Measurements from ENCODE around the gene CPT1B. TPM values are rescaled to one million over a fixed set of nuclear protein-coding genes. Genes with fewer than 3 reads are reported as not detected.

CPT1B gene
- total RNA-seq, 4 donors from 2014 or later: 3.5 to 17.6 (median 8.2) TPM

DNA sequence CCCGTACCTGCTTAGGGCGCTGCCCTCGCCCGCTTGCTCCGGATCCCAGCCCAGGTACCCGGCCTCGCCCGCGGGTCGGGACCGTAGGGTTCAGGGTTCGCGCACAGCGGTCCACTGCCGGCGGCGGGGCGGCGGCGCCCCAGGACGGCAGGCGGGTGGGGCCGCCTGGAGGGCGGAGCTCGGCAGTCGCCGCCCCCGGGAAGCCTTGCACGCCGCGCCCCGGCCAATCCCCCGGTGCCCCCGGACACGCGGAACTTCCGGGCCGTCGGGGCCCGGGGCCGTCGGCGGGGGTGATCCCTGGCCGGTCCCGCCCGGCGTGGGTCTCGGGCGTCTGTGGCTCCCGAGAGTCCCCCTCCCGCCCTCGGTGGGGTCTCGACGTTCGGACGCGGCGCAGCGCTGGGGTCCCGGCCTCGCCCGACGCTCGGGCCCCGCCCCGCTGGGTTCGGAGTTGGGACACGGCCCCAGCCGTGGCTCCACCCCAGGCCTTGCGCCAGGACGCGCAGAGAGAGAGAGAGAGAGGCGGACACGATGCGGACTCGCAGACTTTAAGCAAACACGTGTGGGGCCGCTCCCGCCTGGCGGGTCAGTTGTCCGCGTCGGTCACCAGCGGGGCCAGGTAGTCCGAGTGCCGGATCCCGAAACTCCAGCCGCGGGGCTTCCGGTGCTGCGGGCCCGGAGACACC is 48.2 kb downstream of the CPT1B start, which contains the start of gene TYMP:
TYMP (minus strand) TSS at position 116 of the 683 bp plus-strand sequence. CDS start 303 bp downstream, outside the sequence.
- DNase-seq: no peak
- intact Hi-C loops (cut with DNase I): loop anchor here (10.0 kb wide), 1 partner anchor 85 kb away; no protein-coding TSS in a partner anchor
- Histone ChIP-seq H3K9me3 (no peaks in the 10 kb centered on the region), H3K4me1 (peaks cover 31 to 93% (median 44%) of the 10 kb centered on the region in 3 donors), H3K36me3 (no peaks in the 10 kb centered on the region), H3K4me3 (peak within 1 kb of the TSS; percentile 54 to 87 (median 64)), H3K27me3 (peaks cover 0 to 41% (median 0%) of the 10 kb centered on the region in 4 donors), H3K27ac (peak within 1 kb of the TSS; percentile 96 to 100 (median 98))
- 10% methylated on average over 4 of the region's 92 CpGs; no CpG with 5 or more reads in 1 of the 2 donors for WGBS, 2 donors
- TF ChIP-seq POLR2A (IDR thresholded peaks at IDR 0.05): peak in 3 of 4 donors; percentile 7 to 93 (median 47)
- TF ChIP-seq, protein P1, sequence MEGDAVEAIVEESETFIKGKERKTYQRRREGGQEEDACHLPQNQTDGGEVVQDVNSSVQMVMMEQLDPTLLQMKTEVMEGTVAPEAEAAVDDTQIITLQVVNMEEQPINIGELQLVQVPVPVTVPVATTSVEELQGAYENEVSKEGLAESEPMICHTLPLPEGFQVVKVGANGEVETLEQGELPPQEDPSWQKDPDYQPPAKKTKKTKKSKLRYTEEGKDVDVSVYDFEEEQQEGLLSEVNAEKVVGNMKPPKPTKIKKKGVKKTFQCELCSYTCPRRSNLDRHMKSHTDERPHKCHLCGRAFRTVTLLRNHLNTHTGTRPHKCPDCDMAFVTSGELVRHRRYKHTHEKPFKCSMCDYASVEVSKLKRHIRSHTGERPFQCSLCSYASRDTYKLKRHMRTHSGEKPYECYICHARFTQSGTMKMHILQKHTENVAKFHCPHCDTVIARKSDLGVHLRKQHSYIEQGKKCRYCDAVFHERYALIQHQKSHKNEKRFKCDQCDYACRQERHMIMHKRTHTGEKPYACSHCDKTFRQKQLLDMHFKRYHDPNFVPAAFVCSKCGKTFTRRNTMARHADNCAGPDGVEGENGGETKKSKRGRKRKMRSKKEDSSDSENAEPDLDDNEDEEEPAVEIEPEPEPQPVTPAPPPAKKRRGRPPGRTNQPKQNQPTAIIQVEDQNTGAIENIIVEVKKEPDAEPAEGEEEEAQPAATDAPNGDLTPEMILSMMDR (IDR thresholded peaks at IDR 0.05): peak in 2 of 6 experiments; percentile 2 to 15

DNA sequence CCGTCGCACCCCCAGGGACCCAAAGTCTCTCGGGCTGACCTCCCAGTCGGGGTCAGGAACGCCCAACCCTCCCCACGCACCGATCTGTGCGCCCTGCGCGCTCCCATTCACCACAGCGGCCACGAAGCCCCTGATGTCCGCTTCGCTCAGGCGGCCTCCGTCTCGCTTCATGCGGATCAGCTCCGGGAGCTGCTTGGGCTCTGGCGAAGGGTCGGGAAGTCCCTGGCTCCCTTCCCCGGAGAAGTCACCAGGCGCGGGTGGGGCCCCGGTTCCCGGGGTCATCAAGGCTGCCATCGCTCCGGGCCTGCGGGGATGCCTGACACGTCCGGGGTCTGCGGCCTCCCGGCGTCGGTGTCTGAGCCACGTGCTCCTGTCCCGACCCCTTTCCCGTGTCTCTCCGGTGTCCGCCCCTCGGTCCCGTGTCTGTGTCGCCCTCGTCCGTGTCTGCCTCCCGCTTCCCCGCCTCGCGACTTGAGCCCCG is 48.8 kb downstream of the CPT1B start:
- DNase-seq: no peak
- peak overlapping the region; percentile 96 to 100 (median 98) for H3K27ac ChIP-seq
- H3K4me1 ChIP-seq: peaks cover 36 to 96% (median 49%) of the 10 kb centered on the region in 3 donors
- no peaks in the 10 kb centered on the region for H3K9me3 ChIP-seq
- H3K4me3 ChIP-seq: peak overlapping the region; percentile 54 to 87 (median 64)
- intact Hi-C loops (cut with DNase I): loop anchor here (10.0 kb wide), 1 partner anchor 85 kb away; no protein-coding TSS in a partner anchor
- 16% methylated on average over 5 of the region's 50 CpGs; no CpG with 5 or more reads in 1 of the 2 donors for WGBS, 2 donors
- no peaks in the 10 kb centered on the region for H3K36me3 ChIP-seq
- TF ChIP-seq POLR2A (IDR thresholded peaks at IDR 0.05): no peak
- TF ChIP-seq, protein P1 (IDR thresholded peaks at IDR 0.05): no peak
- peaks cover 0 to 35% (median 0%) of the 10 kb centered on the region in 4 donors for H3K27me3 ChIP-seq

DNA sequence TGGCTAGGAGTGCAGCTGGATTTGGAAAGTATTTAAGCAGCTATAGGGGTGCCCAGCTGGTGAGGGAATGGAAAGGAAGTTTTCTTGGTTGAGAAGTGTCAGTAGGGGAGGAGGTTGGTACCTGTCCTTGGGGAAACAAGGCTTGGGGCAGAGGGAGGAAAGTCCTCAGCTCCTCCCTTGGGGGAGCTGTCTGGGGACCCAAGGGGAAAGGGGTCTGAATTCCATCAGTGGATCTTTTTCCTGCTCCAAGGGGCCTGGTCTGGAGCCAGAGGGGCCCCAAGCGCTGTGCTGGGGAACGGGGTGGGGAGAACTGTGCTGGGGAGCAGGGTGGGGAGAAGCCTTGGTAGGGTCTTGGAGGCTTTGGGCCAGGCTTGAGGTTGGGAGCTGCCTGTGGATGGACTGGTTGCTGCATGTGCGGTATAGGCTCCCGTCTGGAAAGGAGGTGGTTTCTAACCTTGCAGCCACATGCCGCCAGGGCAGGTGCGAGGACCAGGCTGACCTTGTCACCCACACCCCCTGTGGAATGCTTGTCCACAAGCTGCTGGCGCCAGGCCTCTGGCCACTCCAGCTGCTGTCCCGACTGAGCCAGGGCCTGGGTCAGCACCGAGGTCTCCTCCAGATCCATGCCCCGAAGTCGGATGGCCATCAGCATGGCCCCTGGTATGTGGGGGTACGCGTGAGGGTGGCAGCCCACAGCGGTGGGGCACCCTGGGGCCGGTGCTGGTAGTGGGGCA is 49.4 kb downstream of the CPT1B start:
- 40 to 79% methylated on average over 2 of the region's 15 CpGs for WGBS, 2 donors
- peaks cover 0 to 4% (median 2%) of the 10 kb centered on the region in 3 donors for H3K36me3 ChIP-seq
- peaks cover 0 to 31% (median 0%) of the 10 kb centered on the region in 4 donors for H3K27me3 ChIP-seq
- intact Hi-C loops (cut with DNase I): loop anchor here (10.0 kb wide), 1 partner anchor 86 kb away; no protein-coding TSS in a partner anchor
- H3K4me3 ChIP-seq: peak overlapping the region; percentile 54 to 87 (median 64)
- H3K4me1 ChIP-seq: peaks cover 42 to 96% (median 56%) of the 10 kb centered on the region in 3 donors
- DNase-seq: no peak
- TF ChIP-seq, protein P1 (IDR thresholded peaks at IDR 0.05): no peak
- no peak for TF ChIP-seq POLR2A (IDR thresholded peaks at IDR 0.05)
- no peaks in the 10 kb centered on the region for H3K9me3 ChIP-seq
- H3K27ac ChIP-seq: peak overlapping the region; percentile 96 to 100 (median 98)

DNA sequence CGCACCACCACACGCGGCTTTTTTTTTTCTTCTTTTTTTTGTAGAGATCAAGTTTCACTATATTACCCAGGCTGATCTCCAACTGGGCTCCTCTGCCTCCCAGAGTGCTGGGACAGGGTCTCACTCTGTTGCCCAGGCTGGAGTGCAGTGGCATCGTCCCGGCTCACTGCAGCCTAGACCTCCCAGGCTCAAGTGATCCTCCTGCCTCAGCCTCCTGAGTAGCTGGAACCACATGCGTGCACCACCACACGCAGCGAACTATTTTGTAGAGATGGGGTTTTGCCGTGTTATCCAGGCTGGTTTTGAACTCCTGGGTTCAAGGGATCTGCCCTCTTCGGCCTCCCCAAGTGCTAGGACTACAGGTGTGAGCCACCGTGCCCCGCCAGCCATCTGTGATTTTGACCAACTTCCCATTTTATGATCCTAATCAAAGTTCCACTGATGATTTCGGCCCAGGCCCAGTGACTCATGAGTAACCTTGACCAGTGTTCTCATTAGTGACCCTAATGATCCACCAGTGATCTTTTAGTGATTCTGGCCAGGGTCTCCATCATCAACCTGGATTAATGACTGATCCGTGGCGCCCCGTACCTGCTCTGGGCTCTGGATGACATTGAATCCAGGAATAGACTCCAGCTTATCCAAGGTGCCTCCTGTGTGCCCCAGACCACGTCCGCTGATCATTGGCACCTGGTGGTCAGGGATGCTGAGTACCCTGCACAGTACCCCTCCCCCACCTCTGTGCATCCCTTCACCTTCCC is 50.1 kb downstream of the CPT1B start:
- Histone ChIP-seq H3K36me3 (peaks cover 6 to 11% (median 10%) of the 10 kb centered on the region in 3 donors), H3K27ac (peak overlapping the region; percentile 96 to 100 (median 98)), H3K4me1 (peaks cover 46 to 96% (median 57%) of the 10 kb centered on the region in 3 donors), H3K4me3 (peak overlapping the region in 2 of 4 donors; percentile 66 to 87), H3K9me3 (no peaks in the 10 kb centered on the region), H3K27me3 (peaks cover 0 to 31% (median 0%) of the 10 kb centered on the region in 4 donors)
- no peak for DNase-seq
- intact Hi-C loops (cut with DNase I): loop anchor here (10.0 kb wide), 1 partner anchor 87 kb away; no protein-coding TSS in a partner anchor
- 89% methylated on average over 15 to 18 of the region's 18 CpGs for WGBS, 2 donors
- TF ChIP-seq POLR2A (IDR thresholded peaks at IDR 0.05): no peak
- TF ChIP-seq, protein P1 (IDR thresholded peaks at IDR 0.05): no peak

Measured in esophagus squamous epithelium (tissue), 5 donors.